Putamen (tissue), 1 donor: ENCODE data around the gene TTLL11.

ENCODE experiments used
- DNase-seq: peaks from one replicate; pipeline ENCODE4 v3.0.0-alpha.2; 2016; ENCODE audit warnings: low spot score

Gene TTLL11, protein sequence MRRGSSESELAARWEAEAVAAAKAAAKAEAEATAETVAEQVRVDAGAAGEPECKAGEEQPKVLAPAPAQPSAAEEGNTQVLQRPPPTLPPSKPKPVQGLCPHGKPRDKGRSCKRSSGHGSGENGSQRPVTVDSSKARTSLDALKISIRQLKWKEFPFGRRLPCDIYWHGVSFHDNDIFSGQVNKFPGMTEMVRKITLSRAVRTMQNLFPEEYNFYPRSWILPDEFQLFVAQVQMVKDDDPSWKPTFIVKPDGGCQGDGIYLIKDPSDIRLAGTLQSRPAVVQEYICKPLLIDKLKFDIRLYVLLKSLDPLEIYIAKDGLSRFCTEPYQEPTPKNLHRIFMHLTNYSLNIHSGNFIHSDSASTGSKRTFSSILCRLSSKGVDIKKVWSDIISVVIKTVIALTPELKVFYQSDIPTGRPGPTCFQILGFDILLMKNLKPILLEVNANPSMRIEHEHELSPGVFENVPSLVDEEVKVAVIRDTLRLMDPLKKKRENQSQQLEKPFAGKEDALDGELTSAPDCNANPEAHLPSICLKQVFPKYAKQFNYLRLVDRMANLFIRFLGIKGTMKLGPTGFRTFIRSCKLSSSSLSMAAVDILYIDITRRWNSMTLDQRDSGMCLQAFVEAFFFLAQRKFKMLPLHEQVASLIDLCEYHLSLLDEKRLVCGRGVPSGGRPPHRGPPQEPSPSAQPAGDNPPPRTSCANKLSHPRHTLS

DNA sequence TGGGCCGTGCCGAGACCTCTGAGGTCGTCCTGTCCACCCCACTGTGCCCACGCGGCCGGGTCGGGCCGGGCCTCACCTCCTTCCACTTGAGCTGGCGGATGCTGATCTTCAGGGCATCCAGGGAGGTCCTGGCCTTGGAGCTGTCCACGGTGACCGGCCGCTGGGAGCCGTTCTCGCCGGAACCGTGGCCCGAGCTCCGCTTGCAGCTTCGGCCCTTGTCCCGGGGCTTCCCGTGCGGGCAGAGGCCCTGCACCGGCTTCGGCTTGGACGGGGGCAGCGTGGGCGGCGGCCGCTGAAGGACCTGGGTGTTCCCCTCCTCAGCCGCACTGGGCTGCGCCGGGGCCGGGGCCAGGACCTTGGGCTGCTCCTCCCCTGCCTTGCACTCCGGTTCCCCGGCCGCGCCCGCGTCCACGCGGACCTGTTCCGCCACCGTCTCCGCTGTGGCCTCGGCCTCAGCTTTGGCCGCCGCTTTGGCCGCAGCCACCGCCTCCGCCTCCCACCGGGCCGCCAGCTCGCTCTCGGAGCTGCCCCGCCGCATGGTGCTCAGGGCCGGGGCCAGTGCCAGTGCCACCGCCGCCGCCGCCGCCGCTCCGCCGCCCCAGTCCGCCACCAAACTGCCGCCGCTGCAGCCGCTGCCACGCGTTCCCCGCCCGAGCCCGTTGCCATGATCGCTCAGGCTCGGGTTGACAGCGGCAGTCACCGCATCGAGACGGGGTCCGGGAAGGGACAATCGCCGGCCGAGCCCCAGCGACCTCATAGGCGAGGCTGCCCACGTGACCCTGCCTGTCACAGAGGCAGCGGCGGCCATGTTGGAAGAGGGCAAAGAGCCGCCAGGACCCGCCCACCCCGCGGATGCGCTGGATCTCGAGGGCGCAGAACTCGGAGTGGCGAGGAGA lies at the start of gene TTLL11:
Gene TTLL11 (minus strand): TSS at position 698 of the 896 bp plus-strand sequence. CDS start 160 bp downstream, at position 538.
- DNase-seq: peak; percentile 95

DNA sequence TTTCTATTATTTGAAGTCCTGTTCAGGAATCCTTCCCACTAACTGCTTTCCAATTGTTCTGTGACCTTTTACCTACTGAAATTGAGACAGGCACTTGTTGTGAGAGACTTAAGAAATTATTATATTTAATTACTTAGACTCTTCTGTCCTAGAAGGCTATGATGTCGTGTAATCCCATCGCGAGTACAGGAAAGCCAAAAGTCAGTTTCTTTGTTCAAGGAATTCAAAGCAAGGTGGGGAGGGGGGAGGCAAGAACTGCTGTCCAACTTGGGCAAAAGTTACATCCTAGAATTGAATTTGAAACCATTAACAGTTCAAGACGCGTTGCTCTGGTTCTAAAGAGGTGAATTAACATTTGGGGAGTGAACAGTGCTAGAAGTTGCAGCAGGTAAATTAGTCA lies 48.6 kb upstream of the TTLL11 start:
- no peak for DNase-seq

DNA sequence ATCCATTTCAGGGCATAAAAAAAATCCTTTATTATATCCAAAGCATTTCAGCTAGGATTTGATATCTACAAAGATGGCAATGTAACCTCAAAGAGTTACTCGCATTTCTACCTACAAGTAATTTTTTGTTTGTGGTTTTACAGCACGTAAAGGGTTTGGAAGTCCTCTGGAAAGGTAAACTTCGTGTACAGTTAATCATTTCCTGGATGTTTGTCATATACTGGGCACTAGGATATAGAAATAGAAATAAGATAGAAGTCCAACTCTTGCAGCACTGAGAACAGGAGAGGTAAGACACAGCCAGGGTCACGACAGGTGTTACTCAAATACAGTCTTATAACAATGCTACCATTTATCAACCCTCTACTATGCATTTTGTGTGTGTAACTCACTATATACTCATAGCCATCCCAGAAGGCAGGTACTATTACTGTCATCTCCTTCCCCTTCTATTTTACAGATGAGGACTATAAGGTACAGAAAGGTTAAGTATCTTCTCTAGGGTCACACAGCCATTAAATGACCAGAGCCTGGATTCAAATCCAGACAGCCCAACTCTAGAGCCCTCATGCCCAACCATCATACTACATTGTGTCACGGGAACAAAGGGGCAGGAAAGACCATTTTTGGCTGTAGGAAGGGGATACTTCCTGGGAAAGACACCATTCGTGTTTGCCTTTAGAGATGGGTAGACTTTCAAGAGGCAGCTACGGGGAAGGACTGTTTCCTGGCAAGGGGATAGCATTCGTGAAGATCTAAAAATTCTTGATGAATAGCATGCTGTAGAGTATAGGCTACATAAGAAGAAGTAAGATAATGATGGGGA lies 47.5 kb upstream of the TTLL11 start:
- no peak for DNase-seq

DNA sequence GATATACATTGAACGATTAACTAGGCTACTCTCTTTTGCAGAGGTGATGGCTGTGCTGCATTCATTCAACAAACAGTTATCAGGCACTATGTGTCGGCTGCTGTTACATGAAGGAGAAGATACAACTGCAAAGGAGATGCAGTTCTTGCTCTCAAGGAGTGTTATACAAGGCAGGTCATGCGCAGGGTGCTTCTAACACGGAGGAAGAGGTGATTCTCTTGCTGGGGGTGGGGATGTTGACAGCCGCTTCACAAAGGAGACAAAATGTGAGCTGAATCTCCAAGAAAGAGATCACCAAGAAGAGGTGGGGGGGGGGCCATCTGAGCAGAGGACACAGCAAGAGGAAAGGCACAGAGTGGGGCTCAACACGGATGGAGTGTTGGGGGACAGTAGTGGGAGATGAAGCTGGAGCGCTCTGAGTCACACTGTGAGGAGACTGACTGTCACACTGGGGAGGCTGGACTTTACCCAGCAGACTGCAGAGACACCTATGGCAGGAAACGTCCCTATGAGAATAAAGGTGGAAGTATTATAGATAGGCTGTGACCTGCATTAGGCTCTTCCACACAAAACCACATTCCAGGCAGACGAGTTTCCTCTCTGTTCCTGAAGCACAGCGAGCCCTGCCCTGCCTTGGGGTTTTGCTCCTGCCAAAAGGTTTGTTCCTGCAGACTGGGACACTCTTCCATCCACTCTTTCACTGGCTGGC lies 45.6 kb upstream of the TTLL11 start:
- peak; percentile 57 for DNase-seq

DNA sequence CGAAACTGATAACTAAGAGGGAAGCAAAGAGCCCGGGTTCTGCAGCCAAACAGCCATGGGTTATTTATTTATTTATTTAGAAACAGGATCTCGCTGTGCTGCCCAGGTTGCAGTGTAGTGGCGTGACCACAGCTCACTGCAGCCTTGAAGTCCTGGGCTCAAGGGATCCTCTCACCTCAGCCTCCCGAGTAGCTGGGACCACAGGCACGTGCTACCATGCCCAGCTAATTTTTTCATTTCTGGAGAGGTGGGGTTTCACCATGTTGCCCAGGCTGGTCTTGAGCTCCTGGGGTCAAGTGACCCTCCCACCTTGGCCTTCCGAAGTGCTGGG lies 42.4 kb upstream of the TTLL11 start:
- no peak for DNase-seq

DNA sequence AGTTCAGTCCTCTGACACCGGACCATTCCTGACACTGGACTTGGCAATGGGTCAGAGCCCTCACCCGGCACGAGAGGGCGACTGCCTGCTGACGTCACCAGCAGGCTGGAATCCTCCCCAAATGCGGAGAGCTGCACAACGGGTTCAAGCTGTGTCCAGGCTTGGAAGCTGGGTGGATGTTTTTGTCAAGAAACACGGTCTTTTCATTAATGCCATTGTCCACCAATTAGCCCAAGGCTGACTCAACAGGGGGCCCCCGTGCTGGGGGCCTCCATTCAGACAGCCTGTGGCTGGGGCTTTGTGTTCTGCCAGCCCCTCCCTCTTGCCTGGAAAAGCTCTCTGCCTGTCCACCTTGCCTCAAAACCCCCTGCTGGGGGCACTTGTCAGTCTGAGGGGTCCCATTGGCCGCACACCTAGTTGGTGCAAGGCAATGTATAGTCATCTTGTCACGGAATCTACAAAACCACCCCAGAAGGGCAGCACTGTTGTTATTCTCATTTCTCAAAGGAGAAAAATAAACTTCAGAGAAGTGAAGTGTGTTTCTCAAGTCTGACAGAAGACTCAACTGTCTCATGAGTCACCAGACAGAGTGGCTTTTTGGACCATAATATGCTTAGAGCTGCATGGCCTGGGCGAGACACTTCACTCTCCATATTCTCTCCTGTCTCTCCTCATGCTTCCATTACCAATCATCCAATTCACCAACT lies 41.9 kb upstream of the TTLL11 start:
- no peak for DNase-seq

DNA sequence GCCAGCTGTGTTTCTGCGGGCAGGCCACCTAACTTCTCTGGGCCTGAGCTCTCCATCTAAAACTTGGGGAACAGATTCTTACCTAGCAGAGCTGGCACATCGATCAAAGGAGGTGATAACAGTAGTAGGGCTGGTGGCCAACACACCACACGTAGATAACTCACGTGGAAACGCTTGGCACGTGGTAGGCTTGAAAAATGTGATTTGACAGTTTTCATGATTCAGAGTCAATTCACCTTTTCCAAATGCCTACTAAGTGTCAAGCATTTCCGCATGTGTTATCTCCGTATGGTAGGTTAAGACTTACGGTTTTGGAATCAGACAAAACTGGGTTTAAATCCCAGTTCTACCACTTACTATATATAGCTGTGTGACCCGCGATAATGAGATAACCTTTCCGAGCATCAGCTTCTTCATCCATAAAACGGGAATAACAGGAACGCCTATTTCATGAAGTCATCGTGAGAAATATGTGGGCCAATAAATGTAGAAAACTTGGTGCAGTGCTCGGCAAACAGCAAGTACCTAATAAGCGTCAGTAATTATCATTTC lies 41.0 kb upstream of the TTLL11 start:
- no peak for DNase-seq

DNA sequence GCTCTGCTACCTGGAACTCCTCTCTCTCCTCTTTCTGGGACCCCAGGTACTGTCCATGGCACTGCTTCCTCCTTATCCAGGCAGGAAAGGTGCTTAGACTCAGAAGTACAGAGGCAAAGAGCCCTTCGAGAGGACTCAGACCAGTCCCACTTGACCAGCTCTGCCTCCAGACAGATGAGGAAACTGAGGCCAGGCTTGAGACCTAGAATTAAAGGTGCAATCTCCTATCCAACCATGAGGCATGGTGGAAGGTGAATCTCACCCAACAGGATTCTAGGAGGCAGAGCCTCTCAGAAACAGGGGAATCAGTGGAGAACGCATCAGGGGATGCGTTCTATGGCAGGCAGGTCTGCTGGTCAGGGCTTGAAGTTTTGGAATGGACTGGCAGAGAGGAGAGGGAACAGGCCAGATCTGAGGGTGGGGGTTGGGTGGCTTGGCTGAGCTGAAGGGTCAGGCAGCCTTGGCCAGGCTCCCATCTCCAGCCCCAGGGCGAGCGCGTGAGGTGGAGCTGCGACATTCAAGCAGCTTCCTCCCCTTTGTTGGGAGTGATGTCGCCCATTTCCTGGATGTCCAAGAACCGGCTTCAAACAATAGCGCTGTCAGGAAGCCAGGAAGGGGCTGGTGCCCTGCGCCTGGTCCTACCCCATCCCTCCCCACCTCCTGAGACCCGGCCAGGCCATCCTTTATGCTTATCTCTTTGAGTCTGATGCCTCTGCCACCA lies 40.3 kb upstream of the TTLL11 start:
- DNase-seq: no peak

DNA sequence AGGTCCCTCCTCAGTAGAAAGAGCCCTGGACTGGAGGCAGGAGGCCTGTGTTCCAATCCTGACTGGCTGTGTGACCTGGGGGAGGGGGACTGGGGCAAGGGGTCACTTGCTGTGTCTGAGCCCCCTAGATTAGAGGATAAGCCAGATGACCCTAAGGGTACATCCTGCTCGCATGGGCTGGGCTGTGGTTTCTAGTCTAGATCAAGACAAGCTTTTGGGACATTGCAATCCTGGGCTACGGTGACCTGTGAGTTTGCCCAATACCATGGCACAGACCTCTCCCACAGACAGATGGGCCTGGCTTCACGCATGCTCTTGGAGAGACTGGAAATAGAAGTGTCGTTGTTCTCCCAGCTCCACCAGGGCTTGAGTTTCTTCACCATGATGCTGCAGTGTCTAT lies 39.4 kb upstream of the TTLL11 start:
- DNase-seq: no peak

DNA sequence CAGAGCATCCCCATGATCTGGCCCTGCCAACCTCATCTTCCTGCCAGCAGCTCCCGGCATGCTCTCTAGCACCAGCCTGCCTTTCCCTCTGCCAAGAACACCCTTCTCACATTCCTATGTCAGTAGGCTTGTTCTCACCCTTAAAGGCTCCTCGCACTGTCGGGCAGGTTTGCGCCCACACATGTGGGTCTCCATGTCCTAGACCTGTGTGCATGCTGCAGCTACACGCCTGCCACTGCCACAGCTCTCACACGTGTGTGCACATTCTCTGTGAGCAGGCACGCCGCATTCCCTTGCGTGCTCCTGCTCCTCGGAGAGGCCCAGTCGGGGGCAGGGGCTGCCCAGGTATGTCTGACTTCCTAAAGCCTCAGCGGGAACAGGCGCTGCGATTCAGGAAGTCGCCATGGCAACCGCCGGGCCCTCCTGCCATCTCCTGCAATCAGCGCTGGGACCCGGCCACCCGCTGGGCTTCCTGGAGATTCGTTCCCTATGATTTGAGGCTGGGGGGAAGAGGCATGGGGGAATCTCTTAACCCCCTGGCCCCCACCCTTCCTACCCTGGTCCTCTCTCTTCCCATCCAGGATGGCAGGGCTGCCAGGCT lies 38.4 kb upstream of the TTLL11 start:
- no peak for DNase-seq

DNA sequence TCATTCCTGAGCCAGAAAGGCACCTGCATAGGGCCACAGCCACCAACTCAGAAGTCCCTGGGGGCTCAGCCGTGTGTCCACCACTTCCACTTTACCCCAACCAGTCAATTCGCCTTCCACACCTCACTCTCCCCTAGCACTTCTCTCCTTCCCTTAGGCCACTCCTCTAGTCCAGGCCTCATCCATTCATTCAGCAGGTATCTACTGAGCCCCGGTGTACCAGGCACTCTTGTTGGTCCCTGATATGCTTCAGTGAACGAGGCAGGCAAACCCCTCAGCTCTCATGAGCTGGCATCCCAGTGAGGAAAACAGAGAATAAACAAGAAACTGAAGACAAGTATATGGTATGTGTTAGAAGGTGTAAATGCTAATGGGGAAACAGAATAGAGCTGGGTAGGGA lies 37.7 kb upstream of the TTLL11 start:
- no peak for DNase-seq

DNA sequence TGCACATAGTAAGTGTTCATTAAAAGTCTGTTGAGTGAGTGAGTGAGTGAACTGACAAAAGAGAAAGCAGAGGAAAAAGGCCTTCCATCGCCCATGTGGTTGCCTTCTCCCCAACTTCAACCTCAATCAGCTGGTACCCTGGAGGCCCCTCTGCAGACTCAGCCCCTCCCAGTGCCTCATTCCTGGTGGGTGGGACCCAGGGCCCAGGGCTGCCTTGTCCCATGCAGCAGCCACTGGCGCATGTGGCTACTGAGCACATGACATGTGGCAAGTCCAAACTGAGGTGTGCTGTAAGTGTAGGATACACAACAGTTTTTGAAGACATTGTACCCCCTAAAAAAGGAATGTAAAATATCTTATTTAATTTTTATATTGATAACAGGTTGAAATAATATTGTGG lies 36.9 kb upstream of the TTLL11 start:
- DNase-seq: no peak

DNA sequence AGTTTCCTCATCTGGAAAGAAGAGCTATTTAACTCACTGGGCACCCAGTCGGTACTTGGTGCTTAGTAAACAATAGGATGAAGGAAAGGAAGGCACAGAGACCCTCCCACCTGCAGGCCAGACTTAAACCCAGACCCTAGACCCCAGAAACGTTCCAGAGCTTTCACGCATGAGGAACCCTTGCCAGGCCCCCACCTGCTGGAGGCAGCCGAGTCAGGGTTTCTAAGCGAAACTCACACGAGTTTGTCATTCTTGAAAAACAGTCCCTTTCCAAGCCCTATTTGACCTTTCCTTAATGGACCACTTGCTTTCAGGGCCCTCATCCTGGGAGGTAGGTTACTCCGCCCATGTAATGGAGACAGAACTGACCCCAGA lies 35.8 kb upstream of the TTLL11 start:
- DNase-seq: no peak

DNA sequence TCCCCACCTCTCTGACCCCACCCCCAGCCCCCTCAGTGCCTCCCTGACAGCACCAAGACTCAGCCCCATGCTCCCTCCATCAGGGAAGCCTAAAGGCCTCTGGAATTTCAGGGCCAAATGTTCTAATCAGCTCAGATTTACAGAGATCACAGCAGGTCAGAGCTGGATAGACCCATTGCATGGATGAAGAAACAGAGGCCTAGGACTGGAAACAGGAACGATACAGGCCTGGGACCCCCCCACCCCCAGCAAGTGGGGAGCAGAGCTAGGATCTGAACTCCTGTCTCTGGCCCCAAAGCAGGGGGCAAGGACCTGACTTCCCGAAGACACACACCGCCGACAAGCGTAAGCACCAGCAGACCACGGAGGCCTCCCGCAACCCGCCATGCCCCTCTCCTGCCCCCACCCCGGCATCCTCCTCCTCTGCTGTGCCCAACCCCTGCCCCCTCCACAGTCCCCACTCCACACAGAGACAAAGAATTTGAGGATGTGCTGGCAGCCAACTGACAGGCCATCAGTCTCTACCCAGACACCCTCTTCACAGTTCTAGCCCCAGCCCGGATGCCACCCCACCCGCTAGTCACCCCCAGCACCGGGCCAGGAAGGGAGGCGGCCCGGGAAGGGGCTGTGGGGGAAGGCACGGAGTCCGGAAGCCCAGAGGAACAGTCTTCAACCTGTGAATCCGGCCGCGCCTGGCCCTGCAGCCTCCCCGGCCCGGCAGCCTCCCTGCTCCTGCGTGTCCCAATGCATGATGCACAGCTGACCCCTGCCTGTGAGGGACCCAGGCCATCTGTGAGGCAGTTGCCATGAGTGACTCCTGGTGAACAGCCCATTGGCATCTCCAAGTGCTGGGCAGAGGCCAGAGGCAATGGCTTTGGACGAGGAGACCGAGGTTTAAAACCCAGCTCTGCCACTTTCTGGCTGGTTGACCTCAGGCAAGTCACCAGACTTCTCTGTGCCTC lies 35.2 kb upstream of the TTLL11 start:
- no peak for DNase-seq

DNA sequence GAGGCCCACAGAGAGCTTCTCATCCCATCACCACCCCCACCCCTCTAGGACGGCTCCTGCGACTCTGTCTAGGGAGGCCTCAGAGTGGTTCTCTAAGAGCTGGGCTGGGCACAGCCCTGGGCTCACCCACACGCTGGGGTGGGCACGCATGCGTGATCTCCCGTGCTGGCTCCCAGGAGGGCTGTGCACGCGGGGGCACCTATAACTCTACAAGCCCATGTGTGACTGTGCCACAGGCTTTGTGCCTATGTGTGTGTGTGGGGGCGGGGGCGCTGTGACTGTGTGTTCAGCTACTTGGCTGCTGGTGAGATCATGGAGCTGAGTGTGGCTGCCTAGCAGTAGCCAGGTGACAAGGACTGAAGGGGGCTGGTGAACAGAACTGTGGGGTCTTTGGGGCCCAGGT lies 34.3 kb upstream of the TTLL11 start:
- peak; percentile 74 for DNase-seq

DNA sequence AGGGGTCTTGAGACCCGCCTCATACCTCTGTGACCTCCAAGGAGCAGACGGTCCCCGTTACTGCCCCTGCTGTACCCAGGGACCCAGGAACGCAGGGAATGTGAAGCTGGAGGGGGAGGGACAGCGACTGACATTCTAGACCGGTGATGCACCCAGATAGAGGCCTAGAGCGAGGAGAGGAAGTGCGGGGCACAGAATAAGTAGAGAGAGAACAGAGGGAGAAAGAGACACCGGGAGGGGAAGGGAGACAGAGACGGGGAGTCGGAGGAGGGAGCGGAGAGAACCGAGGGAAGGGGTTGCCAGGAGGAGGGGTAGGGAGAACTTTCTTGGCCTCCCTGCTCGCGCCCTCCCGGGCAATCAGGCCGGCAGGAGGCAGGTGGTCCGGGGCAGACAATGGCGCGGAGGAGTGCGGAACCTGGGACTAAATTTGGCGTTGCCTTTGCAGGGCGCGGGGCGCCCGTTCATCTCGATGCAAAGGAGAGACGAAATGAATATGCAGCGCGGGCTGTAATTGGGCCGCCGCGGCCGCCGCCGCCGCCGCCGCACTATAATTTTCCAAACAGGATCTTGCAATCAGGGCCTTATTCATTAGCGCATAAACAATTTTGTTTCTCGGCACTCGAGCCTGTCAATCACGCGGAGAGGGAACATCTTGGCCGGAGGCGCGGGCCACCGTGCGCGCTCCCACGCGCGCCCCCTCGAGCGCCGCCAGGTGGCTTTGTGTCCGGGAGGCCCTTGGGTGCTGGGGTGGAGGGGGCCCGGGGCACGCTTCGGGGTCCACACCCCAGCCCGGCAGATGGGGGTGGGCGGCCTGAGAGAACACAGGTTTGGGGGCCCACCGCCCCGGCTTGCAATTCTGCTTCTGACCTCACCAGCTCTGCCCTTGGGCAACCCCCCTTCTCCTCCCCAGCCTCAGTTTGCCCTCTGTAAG lies 33.5 kb upstream of the TTLL11 start:
- DNase-seq: no peak
